ENCODE measurements around the gene GPAM.
A peak's percentile ranks its signal among the peaks of the same experiment; 100 is the strongest.

Gene GPAM

DNA sequence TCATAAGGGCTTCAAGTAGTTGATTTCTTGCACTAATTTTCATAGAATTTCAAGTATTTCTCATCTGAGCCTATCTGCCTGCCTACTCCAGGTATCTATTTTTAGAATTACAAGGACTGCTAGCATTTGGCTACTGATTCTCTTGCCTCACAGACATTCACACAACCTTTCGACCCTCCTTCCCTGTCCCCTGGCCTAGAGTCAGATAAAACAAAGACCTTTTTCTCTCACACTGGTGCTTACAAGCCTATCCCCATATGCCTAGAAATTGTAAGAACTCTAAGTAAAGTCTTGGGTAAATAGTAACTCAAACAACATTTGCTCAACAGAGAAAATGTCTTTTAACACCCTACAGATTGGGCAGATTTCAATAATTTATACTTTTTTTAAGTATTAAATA lies 6.3 kb downstream of the GPAM start:
- DNase-seq = peak; percentile 8

DNA sequence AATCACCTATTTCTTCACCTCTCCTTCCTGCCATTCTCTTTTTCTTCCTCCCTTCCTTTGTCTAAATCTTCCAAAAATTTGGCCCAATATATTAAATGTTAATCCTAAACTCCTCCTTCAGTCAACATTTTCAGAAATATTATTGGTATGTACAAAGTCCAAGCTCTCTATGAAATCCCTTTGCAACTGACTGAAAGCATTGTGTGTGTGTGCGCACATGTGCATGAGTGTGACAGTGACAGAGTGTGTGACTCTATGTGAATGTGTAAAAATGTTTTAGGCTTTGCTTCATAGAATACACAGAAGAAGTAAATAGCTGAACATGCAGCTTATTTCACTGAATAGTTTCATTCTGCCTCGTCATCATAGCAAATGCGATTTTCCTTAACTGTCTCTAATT lies 7.0 kb downstream of the GPAM start:
- DNase-seq = no peak

DNA sequence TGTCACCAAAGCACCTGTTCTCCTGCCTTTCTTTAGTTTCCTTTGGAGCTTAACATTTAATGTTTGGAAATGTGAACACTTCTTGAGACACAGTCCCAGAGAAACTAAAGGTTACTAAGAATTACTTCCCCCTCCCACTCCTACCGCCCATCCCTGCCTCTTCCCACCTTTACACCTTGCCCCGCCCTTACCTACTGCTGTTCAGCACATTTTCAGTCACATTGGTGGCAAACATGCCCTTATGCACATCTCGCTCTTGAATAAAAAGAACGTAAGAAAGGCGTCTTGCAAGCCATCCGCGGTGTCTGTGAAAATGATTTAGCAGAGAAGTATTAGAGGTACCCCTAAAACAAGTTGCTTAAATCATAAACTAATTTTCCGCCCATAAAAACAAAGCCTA lies 8.2 kb downstream of the GPAM start:
- no peak for DNase-seq

DNA sequence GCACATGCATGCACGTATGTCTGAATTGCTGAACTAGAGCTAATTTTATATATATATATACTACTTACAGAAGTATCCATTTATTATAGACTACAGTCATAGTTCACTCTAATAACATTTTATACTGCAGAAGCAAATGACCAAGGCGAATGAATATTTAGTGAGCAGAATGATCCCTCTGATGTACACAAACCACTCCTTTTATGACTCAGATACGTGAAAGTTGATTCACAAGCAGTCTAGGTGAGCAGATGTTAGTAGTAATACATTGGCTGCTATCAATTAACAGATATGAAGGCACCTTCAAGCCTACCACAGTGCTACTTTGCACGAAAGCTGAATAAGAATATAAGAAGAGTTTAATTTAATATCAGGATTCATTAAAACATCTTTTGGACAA lies 10.4 kb downstream of the GPAM start:
- no peak for DNase-seq

DNA sequence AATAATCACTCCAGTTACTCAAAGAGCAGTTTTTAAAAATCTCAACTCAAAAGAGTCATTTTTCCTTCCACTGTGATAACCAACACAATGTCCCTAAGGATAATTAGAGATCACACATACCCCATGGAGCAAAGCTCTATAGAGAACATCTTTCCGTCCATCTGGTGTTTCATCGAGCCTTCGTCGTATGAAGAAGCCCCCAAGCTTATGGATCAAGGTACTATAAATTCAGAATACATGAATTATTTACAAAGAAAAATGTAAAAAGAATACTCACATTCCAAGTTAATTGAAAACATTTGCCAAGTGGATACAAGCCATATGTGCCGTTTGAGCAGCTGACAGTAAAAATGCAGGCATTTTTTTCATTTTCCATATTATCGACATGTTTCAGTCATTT lies 14.8 kb downstream of the GPAM start:
- DNase-seq = no peak

DNA sequence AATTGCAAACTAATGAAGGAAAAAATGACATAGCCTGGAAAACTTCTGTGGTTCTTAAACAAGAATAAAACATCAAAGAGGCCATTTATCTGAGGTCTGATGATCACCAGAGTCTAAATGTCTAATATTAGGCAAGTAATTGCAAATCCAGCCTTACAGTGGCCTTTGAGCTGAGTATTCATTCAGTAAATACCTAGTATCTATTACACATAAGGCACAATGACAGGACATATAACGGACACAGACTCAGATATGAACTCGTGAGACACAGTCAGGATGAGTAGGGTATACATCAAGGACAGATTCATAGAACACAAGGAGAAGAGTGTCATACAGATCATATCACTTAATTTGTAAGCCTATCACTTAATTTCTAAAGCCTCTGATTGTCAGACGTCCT lies 16.8 kb downstream of the GPAM start:
- no peak for DNase-seq

DNA sequence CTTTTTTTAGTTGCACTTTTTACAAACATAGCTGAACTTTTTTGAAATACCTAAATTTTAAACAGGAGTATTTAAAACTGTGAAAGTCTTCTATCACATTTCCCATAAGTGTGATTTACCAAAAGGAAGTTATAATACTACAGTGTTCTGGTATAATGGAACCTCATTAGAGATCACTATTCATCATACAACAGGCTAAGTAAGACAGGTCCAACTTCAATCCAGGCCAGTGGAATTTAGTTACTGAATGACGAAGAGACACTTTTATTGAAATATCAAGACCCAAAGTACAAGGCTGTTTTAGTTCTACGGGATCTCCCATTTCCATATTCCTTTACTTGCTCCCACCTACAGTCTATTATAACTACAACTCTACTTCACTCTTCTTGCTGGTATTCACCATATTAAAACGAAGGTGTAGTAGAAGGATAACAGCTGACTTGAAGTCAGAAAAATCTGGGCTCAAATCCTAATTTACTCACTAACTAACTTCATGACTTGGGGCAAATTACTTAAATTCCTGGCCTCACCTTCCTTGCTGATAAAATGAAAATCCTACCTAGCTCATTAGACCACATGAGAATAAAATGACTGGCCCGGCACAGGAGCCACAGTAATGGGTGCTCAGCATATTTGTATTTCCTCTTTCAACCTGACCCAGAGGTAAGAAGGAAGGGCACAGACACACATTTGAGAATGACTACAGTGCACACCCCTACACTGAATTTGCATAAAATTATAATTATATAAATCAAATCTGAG lies 21.6 kb downstream of the GPAM start:
- no peak for DNase-seq

DNA sequence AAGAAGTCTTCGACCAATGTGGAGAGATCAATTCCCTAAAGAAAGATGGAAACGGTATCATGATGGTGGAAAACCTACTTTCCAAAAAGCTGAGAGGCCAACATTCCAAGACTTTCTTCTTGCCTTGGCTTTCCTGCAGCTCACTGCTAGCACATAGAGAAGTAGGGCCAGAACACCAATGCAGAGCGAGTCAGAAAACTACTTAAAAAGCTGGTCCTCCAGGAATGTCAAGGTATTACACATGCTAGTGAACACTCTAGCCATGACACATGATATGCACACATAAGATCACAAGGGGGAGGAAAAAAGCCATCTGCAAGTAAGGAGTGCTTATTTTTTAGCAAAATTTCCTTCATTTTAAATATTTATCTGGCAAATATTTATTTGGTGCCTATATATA lies 22.7 kb downstream of the GPAM start:
- no peak for DNase-seq

DNA sequence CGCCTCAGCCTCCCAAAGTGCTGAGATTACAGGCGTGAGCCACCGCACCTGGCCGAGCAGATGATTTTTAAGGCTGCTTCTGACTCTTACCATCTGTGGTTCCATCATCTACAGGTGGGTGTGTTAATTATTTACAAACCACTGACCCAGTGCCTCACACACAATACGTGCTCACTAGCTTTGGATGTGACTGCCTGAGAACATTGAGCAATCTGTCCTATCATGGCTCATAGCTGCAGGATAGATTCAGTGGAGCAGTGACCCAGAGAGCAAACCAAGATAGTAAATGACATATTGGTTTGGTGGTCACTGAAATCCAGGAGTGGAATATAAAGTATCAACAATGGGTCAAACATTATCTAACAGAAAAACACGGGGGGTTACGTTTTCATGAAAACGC lies 24.1 kb downstream of the GPAM start:
- no peak for DNase-seq

DNA sequence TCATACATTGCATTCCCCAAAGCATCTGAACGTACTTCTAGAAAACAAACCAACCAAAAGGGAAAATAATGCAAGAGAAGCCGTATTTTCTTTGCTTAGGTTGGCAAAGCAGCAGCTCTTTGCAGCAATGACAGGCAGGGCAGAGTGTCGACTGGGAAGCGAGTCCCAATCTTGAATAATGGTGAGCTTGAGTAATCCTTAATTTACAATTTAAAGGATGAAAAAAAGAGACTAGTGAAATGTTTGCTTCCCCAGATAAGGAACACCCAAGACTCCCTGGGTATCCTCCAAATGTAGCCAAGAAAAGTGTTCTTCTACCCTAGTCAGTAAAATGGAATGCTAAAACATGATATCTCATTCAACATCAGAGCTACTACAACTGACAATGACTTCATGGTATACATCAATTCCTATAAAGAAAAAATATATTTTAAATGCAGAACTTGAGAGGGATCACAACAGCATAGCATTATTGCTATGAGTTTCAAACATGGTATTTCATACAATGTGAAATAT lies 32.0 kb downstream of the GPAM start:
- peak; percentile 11 for DNase-seq

DNA sequence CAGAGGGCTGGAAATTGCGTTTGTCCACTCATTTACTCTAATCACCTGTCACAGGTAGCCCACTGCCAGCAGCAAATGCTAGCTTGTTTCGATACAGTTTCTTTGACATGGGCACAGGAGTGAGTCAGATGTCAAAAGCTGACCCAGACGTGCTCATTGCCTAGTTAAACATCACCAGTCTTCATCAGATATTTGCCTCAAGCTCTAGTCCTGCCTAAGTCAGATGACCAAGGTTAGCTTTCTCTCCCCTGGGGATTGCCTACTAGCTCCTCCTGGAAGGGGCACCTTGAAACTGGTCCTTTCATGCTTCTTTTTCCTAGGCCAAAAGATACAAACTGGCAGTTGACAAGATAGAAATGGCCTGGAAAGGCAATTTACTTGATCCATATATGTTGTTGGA lies 35.2 kb downstream of the GPAM start:
- DNase-seq = no peak

DNA sequence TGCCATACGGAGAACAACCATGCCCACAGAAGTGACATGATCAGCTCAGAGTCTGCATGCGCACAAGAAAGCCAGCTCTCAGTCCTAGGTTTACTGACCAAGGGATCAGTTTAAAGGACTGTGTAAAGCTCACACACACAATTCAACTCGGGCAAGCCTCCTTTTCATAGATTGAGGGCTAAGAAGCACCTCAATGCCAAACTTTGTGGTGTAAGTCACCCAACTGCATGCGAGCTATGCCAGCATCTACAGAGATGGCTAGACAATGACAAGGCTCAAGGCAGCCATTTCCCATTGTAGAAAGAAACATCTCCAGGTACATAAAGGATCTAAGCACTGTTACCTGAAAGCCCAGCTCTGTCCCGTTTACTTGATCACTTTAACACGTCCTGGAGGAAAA lies 36.8 kb downstream of the GPAM start:
- no peak for DNase-seq

DNA sequence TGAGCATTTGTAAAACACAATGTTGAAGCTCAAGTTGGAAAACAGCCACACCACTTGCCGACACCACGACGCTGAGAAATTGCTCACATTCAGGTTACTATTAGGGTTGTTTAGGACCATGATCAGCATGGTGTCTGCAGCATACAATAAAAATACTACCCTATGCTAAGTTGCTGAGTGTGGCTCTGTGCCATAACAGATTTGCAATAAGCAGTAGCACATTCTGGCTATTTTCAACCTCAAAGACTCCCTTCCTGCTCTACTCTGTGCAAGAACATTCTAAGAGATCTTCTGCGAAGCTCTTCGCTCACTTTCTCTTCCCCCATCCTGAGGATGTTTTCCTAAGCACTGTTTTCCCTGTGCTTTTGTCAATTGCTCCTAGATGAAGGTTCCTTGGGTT lies 38.3 kb downstream of the GPAM start:
- DNase-seq = no peak

DNA sequence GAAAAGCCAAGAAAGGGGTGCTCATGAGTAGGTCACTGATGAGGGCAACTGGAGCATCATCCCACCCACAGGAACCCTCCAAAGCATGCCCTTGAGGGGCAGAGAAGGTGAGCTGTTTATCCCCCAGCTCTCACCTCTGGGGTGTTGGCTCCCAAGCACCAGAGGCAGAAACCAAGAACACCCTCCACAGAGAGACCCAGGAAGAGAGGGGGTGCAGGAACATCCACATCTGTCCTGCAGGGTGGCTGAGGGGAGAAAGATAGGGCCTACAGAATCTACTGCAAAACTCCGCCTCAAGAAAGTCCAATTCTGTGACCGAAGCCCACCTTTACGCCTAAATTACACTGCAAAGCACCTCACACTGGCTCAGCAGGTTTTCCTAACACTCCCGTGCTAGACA lies 40.1 kb downstream of the GPAM start:
- no peak for DNase-seq

DNA sequence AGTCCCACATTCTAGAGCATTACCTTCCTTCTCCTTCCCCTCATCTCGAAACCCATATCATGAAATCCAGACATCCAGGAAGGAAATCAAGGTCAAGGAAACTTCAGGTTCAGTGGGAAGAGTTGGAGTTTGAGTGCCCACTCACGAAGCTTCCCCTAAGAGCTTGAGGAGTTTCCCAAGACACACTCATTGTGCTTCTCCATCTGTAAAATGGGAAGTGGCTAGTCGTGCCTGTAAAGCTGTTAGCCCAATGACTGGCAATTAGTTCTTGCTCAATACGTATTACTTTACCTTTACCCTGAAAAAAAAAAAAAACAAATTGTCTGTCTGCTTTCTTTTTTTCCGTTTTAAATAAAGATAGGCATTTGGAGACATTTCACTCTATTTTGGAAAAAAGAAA lies 42.3 kb downstream of the GPAM start:
- no peak for DNase-seq

DNA sequence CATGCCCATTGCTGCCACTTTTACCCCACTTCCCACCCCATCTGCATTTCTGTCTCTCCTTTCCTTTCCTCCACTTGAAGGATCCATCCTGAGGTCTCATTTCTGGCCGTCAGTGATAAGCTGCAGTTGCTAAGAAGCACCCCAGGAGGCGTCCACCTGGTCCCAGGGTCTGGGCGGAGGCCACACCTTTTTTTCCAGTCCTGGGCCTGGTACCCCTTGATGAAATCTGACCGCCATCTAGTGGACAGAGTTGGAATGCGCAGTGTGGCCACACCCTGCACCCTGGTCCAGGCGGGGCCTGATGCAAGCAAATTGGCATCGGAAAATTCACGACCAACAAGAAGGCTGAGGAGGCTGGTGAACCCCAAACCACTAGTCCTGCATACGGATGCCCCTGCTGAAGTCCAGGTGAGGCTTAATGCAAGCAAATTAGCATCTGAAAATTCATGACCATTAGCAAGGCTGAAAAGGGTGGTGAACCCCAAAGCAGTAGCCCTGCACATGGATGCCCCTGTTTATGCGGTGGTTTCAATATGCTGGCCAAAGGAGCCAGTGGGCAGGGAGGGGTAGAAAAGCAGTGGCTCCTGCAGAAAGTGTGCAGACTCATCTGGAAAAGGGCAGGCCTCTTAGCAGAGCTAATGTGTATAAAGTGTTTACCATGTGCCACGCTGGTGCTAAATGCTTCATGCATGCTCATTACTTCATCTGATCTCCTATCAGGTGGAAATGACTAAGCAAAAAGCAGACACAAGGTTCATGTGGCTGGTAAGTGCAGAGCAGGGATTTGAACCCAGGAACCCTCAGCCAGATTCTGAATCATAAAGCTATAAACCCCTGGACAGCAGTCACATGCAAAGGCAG lies 43.2 kb downstream of the GPAM start:
- peak; percentile 63 for DNase-seq

DNA sequence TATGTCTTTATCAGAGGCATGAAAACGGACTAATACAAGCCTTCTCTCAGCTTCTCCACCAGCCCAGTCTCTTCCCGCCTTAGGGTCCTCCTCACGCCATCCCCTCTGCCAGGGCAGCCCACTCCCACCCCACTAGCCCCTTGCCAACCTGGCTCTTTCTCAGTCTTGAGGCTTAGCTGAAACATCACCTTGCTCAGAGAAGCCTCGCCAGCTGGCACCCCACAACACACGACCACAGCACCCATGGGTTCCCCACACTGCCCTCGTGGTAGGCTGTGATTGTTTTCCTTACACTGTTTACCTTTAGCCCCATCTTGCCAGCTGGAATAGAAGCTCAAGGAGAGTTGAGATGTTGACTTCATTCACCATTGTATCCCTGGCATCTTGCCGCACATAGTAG lies 44.4 kb downstream of the GPAM start:
- no peak for DNase-seq

DNA sequence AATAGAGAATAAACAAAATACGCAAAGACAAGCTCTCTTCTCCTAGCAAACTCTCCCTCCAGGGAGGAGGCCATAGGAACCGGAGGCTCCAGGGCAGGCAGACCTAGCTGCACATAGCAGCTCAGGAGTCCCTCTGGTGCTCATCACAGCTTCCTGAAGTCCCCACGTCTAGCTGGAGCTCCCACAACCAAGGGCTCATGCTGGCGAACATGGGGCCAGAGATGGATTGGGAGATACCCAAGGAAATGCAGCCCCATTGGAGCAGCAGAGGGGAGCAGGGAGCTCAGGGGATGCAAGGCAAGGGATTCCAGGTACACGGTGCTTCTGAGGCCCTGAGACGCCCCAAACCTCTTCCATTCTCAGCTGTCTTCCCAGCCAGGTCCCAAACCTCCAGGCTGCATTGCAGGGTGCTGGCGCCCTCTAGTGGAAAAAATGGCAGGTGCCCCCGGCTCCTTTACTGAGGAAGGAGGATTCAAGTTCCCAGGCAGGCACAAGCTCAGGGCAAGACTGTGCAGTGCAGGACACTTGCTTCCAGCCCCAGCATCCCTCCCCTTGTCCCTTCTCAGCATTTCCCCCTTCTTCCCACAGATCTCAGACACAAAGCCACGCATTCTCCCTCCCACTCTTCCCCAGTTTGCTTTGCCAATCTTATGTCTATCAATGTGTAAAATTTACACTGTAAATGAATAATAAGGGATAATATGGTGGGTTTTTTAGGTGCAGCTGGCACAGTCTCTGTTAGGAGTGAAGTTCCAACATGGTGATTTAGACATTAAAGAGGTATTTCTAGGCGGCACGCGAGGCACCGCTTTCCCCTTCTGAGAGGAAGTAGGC lies 46.2 kb downstream of the GPAM start:
- DNase-seq = peak; percentile 52

DNA sequence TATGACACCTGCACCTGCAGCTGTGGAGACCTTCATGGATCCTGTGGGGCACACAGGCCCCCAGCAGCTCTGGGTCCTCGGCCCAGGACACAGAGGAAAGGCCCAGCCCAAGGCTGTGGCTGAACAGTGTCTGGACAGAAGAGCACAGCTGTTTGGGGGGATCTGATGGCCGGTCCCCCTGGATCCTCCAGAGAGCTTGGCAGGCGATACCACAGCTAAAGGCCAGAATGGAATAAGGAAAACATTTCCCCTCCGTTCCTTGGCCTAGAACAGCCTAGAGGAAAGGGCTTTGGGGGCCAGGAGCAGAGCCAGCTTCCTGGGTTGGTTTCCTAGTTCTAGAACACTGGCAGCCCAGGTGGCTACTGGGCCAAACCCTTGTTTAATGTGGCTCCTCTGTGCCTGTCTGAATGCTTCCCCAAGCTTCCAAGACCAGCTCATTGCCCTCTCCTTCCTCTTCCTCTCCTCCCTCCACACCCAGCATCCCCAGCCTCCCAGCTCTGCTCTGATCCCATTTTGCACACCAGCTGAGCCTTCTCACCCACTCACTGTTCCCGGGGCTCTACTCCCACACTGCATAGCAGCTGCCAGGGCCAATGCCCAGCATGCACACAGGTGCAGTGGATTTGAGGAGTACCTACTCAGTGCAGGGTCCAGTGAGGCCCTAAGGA lies 46.9 kb downstream of the GPAM start:
- DNase-seq = no peak

DNA sequence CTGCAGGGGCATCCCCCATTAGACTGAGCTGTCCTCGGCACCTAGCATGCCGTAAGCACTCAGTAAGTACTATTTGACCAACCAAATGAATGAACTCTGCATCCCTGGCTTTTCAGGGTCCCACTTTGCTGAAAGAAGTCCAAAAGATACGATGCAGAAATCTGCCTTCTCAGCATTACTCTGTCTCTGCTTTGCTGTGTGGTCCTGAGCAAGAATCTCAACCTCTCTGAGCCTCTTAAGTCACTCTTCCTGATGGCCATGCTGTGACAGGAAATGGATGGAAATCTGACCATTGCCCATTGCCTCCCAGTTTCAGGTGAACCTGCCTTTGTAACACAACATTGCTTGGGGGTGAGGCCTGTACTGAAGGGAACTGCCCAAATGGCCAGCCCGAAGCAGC lies 48.0 kb downstream of the GPAM start:
- no peak for DNase-seq

DNA sequence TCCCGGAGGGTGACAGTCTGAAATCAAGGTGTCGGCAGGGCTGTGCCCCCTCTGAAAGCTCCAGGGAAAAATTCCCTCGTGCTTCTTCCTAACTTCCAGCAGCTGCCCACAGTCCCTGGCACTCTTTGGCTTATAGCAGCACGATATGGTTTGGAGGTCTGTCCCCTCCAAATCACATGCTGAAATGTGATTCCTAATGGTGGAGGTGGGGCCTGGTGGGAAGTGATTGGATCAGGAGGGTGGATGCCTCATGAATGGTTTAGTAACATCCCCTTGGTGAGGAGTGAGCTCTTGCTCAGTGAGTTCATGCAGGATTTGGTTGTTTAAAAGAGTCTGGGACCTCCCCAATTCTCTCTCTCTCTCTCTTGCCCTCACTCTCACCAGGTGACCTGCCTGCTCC lies 51.1 kb downstream of the GPAM start:
- no peak for DNase-seq

DNA sequence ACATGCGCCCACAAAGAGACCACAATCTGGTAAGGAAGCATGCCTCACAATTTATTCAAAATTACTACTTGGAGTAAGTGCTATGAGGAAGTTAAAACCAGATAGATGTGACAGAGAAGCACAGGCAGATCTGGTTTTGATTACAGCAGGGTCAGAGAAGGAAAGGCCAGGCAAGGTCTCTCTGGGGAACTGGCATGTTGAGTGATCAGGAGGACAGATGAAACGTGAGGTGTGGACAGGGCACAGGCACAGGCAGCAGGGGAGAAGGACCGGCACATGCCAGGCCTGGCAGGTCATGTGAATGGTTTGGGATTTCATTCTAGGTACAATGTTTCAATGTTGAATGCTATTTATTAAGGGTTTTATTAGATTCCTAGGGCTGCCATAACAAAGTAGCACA lies 51.6 kb downstream of the GPAM start:
- no peak for DNase-seq

DNA sequence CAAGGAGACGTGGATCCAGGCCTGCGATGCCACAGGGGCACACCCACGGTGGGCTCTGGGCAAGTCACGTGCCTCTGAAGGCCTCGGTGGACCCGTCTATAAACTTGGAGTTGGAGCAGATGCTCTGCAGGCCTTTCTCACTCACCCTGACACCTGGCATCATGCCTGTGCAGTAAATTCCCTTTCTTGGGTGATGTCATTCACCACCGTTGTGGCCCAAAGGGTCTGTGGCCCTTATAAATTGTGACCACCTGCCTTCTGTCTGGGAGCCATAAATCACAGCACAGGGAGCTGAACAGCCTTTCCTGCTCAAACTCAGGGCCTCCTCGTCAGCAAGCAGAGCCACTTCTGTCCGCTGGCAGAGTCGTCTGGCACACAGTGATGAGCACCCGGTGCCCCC lies 52.2 kb downstream of the GPAM start:
- DNase-seq = no peak
